Measurements from ENCODE around the gene NIFK.

- TF ChIP-seq RXRA (IDR thresholded peaks at IDR 0.05; ENCODE audit: borderline replicate concordance, low read depth) (no peak), CTCF (IDR thresholded peaks at IDR 0.05) (no peak), USF2 (IDR thresholded peaks at IDR 0.05; ENCODE audit: borderline replicate concordance, low read depth, low read length) (no peak), FOXJ3 (CRISPR knock-in tag; IDR thresholded peaks at IDR 0.05) (no peak), ZBTB33 (IDR thresholded peaks at IDR 0.05; ENCODE audit: borderline replicate concordance, low read depth) (no peak), PBX3 (IDR thresholded peaks at IDR 0.05) (no peak), RAD21 (IDR thresholded peaks at IDR 0.05; ENCODE audit: low read length) (no peak), RFX5 (IDR thresholded peaks at IDR 0.05; ENCODE audit: low read length) (no peak), REST (IDR thresholded peaks at IDR 0.05; ENCODE audit: low read depth, low read length) (no peak), NFIC (IDR thresholded peaks at IDR 0.05; ENCODE audit: borderline replicate concordance) (no peak), POLR2AphosphoS5 (IDR thresholded peaks at IDR 0.05; ENCODE audit: low read depth, low read length) (no peak), MAX (IDR thresholded peaks at IDR 0.05; ENCODE audit: low read depth) (no peak), YY1 (IDR thresholded peaks at IDR 0.05; ENCODE audit: low read depth) (no peak)
These were observed 40.2 kb downstream of the NIFK start for GRCh38 chr2:121696410-121696930.
